Measurements from ENCODE around the gene GPNMB. TPM values are rescaled to one million over a fixed set of nuclear protein-coding genes. Genes with fewer than 3 reads are reported as not detected.
A peak's percentile ranks its signal among the peaks of the same experiment; 100 is the strongest.

The GPNMB gene
- total and polyA plus RNA-seq, 2 of the 13 experiments (the other 11 are each of a cell fraction or from before 2014, with no cell fraction given), result 1.1 to 1.6 TPM

DNA sequence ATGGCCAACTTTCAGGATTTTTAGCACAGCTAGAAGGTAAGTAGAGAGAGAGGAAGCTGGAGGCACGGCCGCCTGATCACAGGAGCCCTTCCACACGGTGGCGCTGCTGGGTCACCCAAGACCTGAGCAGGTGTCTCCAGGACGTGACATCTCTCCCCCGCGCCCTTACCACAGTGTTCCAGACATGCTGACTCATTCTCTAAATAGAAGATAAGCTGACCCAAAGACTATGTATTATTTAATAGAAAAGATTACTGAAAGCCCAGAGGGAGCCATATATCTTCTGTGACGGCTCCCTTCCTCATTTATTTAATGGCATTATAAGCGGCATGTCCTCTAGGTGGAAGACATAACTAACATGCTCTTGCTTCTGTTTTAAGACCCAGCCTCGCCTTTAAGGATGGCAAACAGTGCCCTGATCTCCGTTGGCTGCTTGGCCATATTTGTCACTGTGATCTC, 26.6 kb downstream of the GPNMB start (continued):
- TF ChIP-seq, protein P1, sequence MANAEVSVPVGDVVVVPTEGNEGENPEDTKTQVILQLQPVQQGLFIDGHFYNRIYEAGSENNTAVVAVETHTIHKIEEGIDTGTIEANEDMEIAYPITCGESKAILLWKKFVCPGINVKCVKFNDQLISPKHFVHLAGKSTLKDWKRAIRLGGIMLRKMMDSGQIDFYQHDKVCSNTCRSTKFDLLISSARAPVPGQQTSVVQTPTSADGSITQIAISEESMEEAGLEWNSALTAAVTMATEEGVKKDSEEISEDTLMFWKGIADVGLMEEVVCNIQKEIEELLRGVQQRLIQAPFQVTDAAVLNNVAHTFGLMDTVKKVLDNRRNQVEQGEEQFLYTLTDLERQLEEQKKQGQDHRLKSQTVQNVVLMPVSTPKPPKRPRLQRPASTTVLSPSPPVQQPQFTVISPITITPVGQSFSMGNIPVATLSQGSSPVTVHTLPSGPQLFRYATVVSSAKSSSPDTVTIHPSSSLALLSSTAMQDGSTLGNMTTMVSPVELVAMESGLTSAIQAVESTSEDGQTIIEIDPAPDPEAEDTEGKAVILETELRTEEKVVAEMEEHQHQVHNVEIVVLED (CRISPR knock-in tag; IDR thresholded peaks at IDR 0.05; ENCODE audit: borderline replicate concordance), result no peak
- TF ChIP-seq ERF (CRISPR knock-in tag; IDR thresholded peaks at IDR 0.05) (peak; percentile 59; the same call in 1 of the 2 replicates), ZFP82 (CRISPR knock-in tag; IDR thresholded peaks at IDR 0.05; ENCODE audit: borderline replicate concordance) (no peak), ZNF432 (CRISPR knock-in tag; IDR thresholded peaks at IDR 0.05; ENCODE audit: borderline replicate concordance) (no peak), RFX3 (CRISPR knock-in tag; IDR thresholded peaks at IDR 0.05) (no peak), TGIF2 (CRISPR knock-in tag; IDR thresholded peaks at IDR 0.05) (no peak), TOPORS (CRISPR knock-in tag; IDR thresholded peaks at IDR 0.05) (no peak), ZNF557 (CRISPR knock-in tag; IDR thresholded peaks at IDR 0.05) (no peak), SOX5 (CRISPR knock-in tag; IDR thresholded peaks at IDR 0.05; ENCODE audit: borderline replicate concordance) (no peak; the same call in 1 of the 2 replicates), NCOA5 (CRISPR knock-in tag; IDR thresholded peaks at IDR 0.05) (no peak), ZNF230 (CRISPR knock-in tag; IDR thresholded peaks at IDR 0.05) (0 out of 2 replicates have a peak, but pooled peaks have one; percentile 36), FLYWCH1 (CRISPR knock-in tag; IDR thresholded peaks at IDR 0.05) (peak; percentile 27; the same call in 1 of the 2 replicates), NKX3-1 (CRISPR knock-in tag; IDR thresholded peaks at IDR 0.05) (no peak), ZNF766 (CRISPR knock-in tag; IDR thresholded peaks at IDR 0.05; ENCODE audit: borderline replicate concordance) (0 out of 2 replicates have a peak, but pooled peaks have one; percentile 33)
- TF ChIP-seq, protein P2, sequence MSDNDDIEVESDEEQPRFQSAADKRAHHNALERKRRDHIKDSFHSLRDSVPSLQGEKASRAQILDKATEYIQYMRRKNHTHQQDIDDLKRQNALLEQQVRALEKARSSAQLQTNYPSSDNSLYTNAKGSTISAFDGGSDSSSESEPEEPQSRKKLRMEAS (IDR thresholded peaks at IDR 0.05), result peak; percentile 53; the same call in 1 of the 2 replicates
- TF ChIP-seq, protein P3, sequence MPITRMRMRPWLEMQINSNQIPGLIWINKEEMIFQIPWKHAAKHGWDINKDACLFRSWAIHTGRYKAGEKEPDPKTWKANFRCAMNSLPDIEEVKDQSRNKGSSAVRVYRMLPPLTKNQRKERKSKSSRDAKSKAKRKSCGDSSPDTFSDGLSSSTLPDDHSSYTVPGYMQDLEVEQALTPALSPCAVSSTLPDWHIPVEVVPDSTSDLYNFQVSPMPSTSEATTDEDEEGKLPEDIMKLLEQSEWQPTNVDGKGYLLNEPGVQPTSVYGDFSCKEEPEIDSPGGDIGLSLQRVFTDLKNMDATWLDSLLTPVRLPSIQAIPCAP (CRISPR knock-in tag; IDR thresholded peaks at IDR 0.05; ENCODE audit: low read depth), result no peak
- TF ChIP-seq, protein P4, sequence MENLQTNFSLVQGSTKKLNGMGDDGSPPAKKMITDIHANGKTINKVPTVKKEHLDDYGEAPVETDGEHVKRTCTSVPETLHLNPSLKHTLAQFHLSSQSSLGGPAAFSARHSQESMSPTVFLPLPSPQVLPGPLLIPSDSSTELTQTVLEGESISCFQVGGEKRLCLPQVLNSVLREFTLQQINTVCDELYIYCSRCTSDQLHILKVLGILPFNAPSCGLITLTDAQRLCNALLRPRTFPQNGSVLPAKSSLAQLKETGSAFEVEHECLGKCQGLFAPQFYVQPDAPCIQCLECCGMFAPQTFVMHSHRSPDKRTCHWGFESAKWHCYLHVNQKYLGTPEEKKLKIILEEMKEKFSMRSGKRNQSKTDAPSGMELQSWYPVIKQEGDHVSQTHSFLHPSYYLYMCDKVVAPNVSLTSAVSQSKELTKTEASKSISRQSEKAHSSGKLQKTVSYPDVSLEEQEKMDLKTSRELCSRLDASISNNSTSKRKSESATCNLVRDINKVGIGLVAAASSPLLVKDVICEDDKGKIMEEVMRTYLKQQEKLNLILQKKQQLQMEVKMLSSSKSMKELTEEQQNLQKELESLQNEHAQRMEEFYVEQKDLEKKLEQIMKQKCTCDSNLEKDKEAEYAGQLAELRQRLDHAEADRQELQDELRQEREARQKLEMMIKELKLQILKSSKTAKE (CRISPR knock-in tag; IDR thresholded peaks at IDR 0.05; ENCODE audit: borderline replicate concordance), result no peak
- TF ChIP-seq, protein P5, sequence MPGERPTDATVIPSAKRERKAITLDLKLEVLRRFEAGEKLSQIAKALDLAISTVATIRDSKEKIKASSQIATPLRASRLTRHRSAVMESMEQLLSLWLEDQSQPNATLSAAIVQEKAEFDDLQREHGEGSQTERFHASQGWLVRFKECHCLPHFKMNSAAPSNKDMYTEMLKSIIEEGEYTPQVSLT (CRISPR knock-in tag; IDR thresholded peaks at IDR 0.05; ENCODE audit: borderline replicate concordance, low read depth), result no peak
- TF ChIP-seq, protein P6, sequence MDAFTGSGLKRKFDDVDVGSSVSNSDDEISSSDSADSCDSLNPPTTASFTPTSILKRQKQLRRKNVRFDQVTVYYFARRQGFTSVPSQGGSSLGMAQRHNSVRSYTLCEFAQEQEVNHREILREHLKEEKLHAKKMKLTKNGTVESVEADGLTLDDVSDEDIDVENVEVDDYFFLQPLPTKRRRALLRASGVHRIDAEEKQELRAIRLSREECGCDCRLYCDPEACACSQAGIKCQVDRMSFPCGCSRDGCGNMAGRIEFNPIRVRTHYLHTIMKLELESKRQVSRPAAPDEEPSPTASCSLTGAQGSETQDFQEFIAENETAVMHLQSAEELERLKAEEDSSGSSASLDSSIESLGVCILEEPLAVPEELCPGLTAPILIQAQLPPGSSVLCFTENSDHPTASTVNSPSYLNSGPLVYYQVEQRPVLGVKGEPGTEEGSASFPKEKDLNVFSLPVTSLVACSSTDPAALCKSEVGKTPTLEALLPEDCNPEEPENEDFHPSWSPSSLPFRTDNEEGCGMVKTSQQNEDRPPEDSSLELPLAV (CRISPR knock-in tag; conservative IDR thresholded peaks at IDR 0.05; ENCODE audit: low read depth), result no peak
- TF ChIP-seq, protein P7, sequence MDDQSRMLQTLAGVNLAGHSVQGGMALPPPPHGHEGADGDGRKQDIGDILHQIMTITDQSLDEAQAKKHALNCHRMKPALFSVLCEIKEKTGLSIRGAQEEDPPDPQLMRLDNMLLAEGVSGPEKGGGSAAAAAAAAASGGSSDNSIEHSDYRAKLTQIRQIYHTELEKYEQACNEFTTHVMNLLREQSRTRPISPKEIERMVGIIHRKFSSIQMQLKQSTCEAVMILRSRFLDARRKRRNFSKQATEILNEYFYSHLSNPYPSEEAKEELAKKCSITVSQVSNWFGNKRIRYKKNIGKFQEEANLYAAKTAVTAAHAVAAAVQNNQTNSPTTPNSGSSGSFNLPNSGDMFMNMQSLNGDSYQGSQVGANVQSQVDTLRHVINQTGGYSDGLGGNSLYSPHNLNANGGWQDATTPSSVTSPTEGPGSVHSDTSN (CRISPR knock-in tag; IDR thresholded peaks at IDR 0.05; ENCODE audit: borderline replicate concordance), result no peak

All from HepG2 (cell line).